Liver (tissue), 9 donors: Measurements from ENCODE around the gene WDFY3. TPM values are rescaled to one million over a fixed set of nuclear protein-coding genes. Genes with fewer than 3 reads are reported as not detected.

Experiments
- DNase-seq: peaks from one replicate; pipeline ENCODE4 v3.0.0-alpha.2; 2017; ENCODE audit warnings: low spot score
- H3K27ac ChIP-seq, 2 donors: one replicate each; pipeline ENCODE4 v1.7.0; 2013; ENCODE audit warnings: inconsistent platforms in 2 of 2, low read length in 2 of 2, control low read depth in 1 of 2, low read depth in 1 of 2, mild to moderate bottlenecking in 1 of 2
- H3K27me3 ChIP-seq, 4 donors: one replicate each; pipeline versions ENCODE4 v1.6.1 to v1.7.0; 2013; ENCODE audit warnings: low read length in 3 of 4, inconsistent platforms in 1 of 4, mild to moderate bottlenecking in 1 of 4, moderate library complexity in 1 of 4; ENCODE audit not compliant: control insufficient read depth in 4 of 4, insufficient read depth in 4 of 4
- H3K36me3 ChIP-seq, 4 donors: one replicate each; pipeline versions ENCODE4 v1.6.1 to v1.7.0; 2013; ENCODE audit warnings: low read length in 3 of 4, mild to moderate bottlenecking in 3 of 4, low read depth in 1 of 4, moderate library complexity in 1 of 4; ENCODE audit not compliant: control insufficient read depth in 4 of 4, insufficient read depth in 3 of 4
- H3K4me1 ChIP-seq, 4 donors: one replicate each; pipeline versions ENCODE4 v1.6.1 to v1.7.0; 2013; ENCODE audit warnings: low read length in 3 of 4, mild to moderate bottlenecking in 3 of 4, moderate library complexity in 1 of 4; ENCODE audit not compliant: control insufficient read depth in 4 of 4, insufficient read depth in 4 of 4
- H3K4me3 ChIP-seq, 3 donors: one replicate each; pipeline versions ENCODE4 v1.6.1 to v1.7.0; 2013; ENCODE audit warnings: low read length in 3 of 3, control low read depth in 1 of 3, low read depth in 1 of 3, mild to moderate bottlenecking in 1 of 3
- H3K9ac ChIP-seq, 2 donors: one replicate each; pipeline ENCODE4 v1.7.0; 2013; ENCODE audit warnings: low read length in 2 of 2, mild to moderate bottlenecking in 2 of 2, moderate library complexity in 2 of 2, control low read depth in 1 of 2, low read depth in 1 of 2
- H3K9me3 ChIP-seq, 4 donors: one replicate each; pipeline versions ENCODE4 v1.6.1 to v1.7.0; 2013; ENCODE audit warnings: low read length in 3 of 4; ENCODE audit not compliant: control insufficient read depth in 4 of 4
- ATF3 ChIP-seq: IDR thresholded peaks from 2 replicates; pipeline ENCODE4 v1.6.1; 2016; ENCODE audit warnings: antibody characterized with exemption
- EGR1 ChIP-seq, 2 donors: IDR thresholded peaks; 2 replicates each; pipeline ENCODE4 v1.6.1; 2016 to 2018; ENCODE audit warnings: antibody characterized with exemption in 2 of 2, low read depth in 2 of 2
- FOXA1 ChIP-seq: IDR thresholded peaks from 2 replicates; pipeline ENCODE4 v1.6.1; 2016; ENCODE audit warnings: antibody characterized with exemption
- GABPA ChIP-seq, 2 donors: IDR thresholded peaks in 1 of 2; conservative IDR thresholded peaks in 1 of 2; 2 replicates each; pipeline ENCODE4 v1.6.1; 2016; ENCODE audit warnings: antibody characterized with exemption in 2 of 2, mild to moderate bottlenecking in 1 of 2, moderate library complexity in 1 of 2
- HNF4A ChIP-seq, 2 donors: conservative IDR thresholded peaks; 2 replicates each; pipeline ENCODE4 v1.6.1; 2016; ENCODE audit warnings: antibody characterized with exemption in 2 of 2, mild to moderate bottlenecking in 2 of 2
- HNF4G ChIP-seq: IDR thresholded peaks from 2 replicates; pipeline ENCODE4 v1.6.1; 2016; ENCODE audit warnings: antibody characterized with exemption
- JUND ChIP-seq, 2 donors: IDR thresholded peaks; 2 replicates each; pipeline ENCODE4 v1.6.1; 2016; ENCODE audit warnings: antibody characterized with exemption in 2 of 2
- NR2F2 ChIP-seq: IDR thresholded peaks from 2 replicates; pipeline ENCODE4 v1.6.1; 2016; ENCODE audit warnings: antibody characterized with exemption
- RXRA ChIP-seq, 2 donors: IDR thresholded peaks; 2 replicates each; pipeline ENCODE4 v1.6.1; 2017 to 2018; ENCODE audit warnings: antibody characterized with exemption in 2 of 2, mild to moderate bottlenecking in 1 of 2
- SP1 ChIP-seq: IDR thresholded peaks from 2 replicates; pipeline ENCODE4 v1.6.1; 2018; ENCODE audit warnings: antibody characterized with exemption, mild to moderate bottlenecking
- TAF1 ChIP-seq: conservative IDR thresholded peaks from 2 replicates; pipeline ENCODE4 v1.6.1; 2016; ENCODE audit warnings: antibody characterized with exemption, mild to moderate bottlenecking
- YY1 ChIP-seq: IDR thresholded peaks from 2 replicates; pipeline ENCODE4 v1.6.1; 2016; ENCODE audit warnings: antibody characterized with exemption, mild to moderate bottlenecking
- WGBS: extraction: QIAGEN DNeasy Blood & Tissue Kit; methylation state at CpG from one replicate; pipeline ENCODE4 v1.1.7; 2013; 5-methylcytosine and 5-hydroxymethylcytosine counted together
- polyA plus RNA-seq, 2 donors: library from polyadenylated mRNA; stranded (reverse) in 1 of 2; unstranded in 1 of 2; fragments of 200-250 nt in 1 of 2; fragments of >200 nt in 1 of 2; fragmentation: Nextera tagmentation in 1 of 2; extraction: Ambion mirVana in 1 of 2; gene quantifications; one replicate each; pipeline versions ENCODE4 v1.2.1 to v1.2.3, GENCODE V29; 2013 to 2015
- total RNA-seq, 2 donors: library from RNA; depleted of rRNA; stranded (reverse); fragments of >200 nt; gene quantifications; one replicate each; pipeline ENCODE4 v1.2.3, GENCODE V29; 2014
- TF ChIP-seq, protein P1 (sequence below): fragments of 150-350 bp; IDR thresholded peaks from 2 replicates; pipeline ENCODE4 v1.5.1; 2017; ENCODE audit warnings: improper control_type of control experiment, low read depth, low read length; ENCODE audit not compliant: missing input control
- TF ChIP-seq, protein P2 (sequence below): IDR thresholded peaks from 2 replicates; pipeline ENCODE4 v1.6.1; 2016; ENCODE audit warnings: antibody characterized with exemption
- TF ChIP-seq, protein P3 (sequence below): IDR thresholded peaks from 2 replicates; pipeline ENCODE4 v1.6.1; 2016; ENCODE audit warnings: antibody characterized with exemption, mild to moderate bottlenecking
- donor health status: healthy.
- donor health status: healthy.
- donor health status: healthy.
- donor health status: healthy.
- donor health status: healthy.

WDFY3 gene
- total and polyA plus RNA-seq, 4 donors = 3.2 to 50.5 (median 19.2) TPM

DNA sequence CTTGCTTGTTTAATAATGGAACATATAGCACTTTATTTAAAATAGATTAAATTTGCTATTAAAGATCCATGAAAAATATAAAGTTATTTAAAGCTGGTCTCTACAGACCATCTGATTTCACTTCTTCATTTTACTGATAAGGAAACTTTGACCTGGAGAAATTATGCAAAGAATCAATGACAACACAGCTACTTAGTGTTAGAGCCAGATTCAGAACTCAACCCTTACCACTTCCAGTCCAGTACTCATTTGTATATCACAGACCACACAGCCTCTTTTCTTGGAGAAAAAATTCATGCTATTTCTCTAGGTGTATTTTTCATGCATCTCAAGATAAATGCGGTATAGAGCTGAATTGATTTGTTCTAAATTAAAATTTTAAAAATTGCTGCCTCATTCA, 34.0 kb downstream of the WDFY3 start:
- peaks cover 0 to 9% (median 2%) of the 10 kb centered on the region in 4 donors for H3K36me3 ChIP-seq
- no peaks in the 10 kb centered on the region for H3K27me3 ChIP-seq
- no peak overlapping the region for H3K4me3 ChIP-seq
- WGBS = 96% methylated on average over 1 of the region's 1 CpG
- no peak overlapping the region for H3K9ac ChIP-seq
- TF ChIP-seq GABPA (IDR thresholded peaks at IDR 0.05 in 1 of 2, conservative IDR thresholded peaks at IDR 0.05 in 1 of 2) (no peak), EGR1 (IDR thresholded peaks at IDR 0.05; ENCODE audit: low read depth in 2 of 2) (no peak), TAF1 (no peak), FOXA1 (no peak), YY1 (no peak), SP1 (no peak), HNF4G (no peak), NR2F2 (no peak), RXRA (IDR thresholded peaks at IDR 0.05) (no peak), JUND (IDR thresholded peaks at IDR 0.05) (no peak)
- TF ChIP-seq, protein P1, sequence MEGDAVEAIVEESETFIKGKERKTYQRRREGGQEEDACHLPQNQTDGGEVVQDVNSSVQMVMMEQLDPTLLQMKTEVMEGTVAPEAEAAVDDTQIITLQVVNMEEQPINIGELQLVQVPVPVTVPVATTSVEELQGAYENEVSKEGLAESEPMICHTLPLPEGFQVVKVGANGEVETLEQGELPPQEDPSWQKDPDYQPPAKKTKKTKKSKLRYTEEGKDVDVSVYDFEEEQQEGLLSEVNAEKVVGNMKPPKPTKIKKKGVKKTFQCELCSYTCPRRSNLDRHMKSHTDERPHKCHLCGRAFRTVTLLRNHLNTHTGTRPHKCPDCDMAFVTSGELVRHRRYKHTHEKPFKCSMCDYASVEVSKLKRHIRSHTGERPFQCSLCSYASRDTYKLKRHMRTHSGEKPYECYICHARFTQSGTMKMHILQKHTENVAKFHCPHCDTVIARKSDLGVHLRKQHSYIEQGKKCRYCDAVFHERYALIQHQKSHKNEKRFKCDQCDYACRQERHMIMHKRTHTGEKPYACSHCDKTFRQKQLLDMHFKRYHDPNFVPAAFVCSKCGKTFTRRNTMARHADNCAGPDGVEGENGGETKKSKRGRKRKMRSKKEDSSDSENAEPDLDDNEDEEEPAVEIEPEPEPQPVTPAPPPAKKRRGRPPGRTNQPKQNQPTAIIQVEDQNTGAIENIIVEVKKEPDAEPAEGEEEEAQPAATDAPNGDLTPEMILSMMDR = no peak
- TF ChIP-seq, protein P2, sequence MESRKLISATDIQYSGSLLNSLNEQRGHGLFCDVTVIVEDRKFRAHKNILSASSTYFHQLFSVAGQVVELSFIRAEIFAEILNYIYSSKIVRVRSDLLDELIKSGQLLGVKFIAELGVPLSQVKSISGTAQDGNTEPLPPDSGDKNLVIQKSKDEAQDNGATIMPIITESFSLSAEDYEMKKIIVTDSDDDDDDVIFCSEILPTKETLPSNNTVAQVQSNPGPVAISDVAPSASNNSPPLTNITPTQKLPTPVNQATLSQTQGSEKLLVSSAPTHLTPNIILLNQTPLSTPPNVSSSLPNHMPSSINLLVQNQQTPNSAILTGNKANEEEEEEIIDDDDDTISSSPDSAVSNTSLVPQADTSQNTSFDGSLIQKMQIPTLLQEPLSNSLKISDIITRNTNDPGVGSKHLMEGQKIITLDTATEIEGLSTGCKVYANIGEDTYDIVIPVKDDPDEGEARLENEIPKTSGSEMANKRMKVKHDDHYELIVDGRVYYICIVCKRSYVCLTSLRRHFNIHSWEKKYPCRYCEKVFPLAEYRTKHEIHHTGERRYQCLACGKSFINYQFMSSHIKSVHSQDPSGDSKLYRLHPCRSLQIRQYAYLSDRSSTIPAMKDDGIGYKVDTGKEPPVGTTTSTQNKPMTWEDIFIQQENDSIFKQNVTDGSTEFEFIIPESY = no peak
- TF ChIP-seq, protein P3, sequence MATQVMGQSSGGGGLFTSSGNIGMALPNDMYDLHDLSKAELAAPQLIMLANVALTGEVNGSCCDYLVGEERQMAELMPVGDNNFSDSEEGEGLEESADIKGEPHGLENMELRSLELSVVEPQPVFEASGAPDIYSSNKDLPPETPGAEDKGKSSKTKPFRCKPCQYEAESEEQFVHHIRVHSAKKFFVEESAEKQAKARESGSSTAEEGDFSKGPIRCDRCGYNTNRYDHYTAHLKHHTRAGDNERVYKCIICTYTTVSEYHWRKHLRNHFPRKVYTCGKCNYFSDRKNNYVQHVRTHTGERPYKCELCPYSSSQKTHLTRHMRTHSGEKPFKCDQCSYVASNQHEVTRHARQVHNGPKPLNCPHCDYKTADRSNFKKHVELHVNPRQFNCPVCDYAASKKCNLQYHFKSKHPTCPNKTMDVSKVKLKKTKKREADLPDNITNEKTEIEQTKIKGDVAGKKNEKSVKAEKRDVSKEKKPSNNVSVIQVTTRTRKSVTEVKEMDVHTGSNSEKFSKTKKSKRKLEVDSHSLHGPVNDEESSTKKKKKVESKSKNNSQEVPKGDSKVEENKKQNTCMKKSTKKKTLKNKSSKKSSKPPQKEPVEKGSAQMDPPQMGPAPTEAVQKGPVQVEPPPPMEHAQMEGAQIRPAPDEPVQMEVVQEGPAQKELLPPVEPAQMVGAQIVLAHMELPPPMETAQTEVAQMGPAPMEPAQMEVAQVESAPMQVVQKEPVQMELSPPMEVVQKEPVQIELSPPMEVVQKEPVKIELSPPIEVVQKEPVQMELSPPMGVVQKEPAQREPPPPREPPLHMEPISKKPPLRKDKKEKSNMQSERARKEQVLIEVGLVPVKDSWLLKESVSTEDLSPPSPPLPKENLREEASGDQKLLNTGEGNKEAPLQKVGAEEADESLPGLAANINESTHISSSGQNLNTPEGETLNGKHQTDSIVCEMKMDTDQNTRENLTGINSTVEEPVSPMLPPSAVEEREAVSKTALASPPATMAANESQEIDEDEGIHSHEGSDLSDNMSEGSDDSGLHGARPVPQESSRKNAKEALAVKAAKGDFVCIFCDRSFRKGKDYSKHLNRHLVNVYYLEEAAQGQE = no peak
- DNase-seq = no peak
- H3K4me1 ChIP-seq = peaks cover 0 to 5% (median 3%) of the 10 kb centered on the region in 4 donors
- H3K27ac ChIP-seq = no peak overlapping the region
- no peaks in the 10 kb centered on the region for H3K9me3 ChIP-seq

- no peaks in the 10 kb centered on the region for H3K27me3 ChIP-seq
- H3K27ac ChIP-seq = no peak overlapping the region
- peaks cover 0 to under 1% (median under 1%) of the 10 kb centered on the region in 4 donors for H3K4me1 ChIP-seq
- peaks cover 0 to 9% (median 2%) of the 10 kb centered on the region in 4 donors for H3K36me3 ChIP-seq
- no peak for DNase-seq
- no peaks in the 10 kb centered on the region for H3K9me3 ChIP-seq
- H3K9ac ChIP-seq = no peak overlapping the region
- H3K4me3 ChIP-seq = no peak overlapping the region
- WGBS = 94% methylated on average over 3 of the region's 3 CpGs
- TF ChIP-seq GABPA (IDR thresholded peaks at IDR 0.05 in 1 of 2, conservative IDR thresholded peaks at IDR 0.05 in 1 of 2) = no peak
- no peak for TF ChIP-seq ATF3
- TF ChIP-seq HNF4A (conservative IDR thresholded peaks at IDR 0.05) = no peak
- no peak for TF ChIP-seq SP1
- no peak for TF ChIP-seq HNF4G
- TF ChIP-seq, protein P3 = no peak
- TF ChIP-seq, protein P1 = no peak
- no peak for TF ChIP-seq NR2F2
- TF ChIP-seq FOXA1 = no peak
- TF ChIP-seq JUND (IDR thresholded peaks at IDR 0.05) = no peak
- no peak for TF ChIP-seq EGR1 (IDR thresholded peaks at IDR 0.05; ENCODE audit: low read depth in 2 of 2)
Measured at GRCh38 chr4:84931961-84932360, 34.5 kb downstream of the WDFY3 start.
